Stimulated activated effector memory CD8-positive, alpha-beta T cell treated with anti-CD3 and anti-CD28 coated beads, Interleukin-12 subunit alpha, Interleukin-12 subunit beta, amount 100 ng/mL, for 72 hours (primary cell): Measurements from ENCODE around the gene TECR.
"Not testable (repeated sequence)": the region's sequence is repeated elsewhere in the genome, so short reads cannot be mapped to it uniquely, and the experiment has no call there.

Experiments used
- ATAC-seq: fragments of 150-1000 bp; cut with Tn5 transposase; 2 replicates; pipeline ENCODE4 v1.10.0; 2021
- DNase-seq, 2 donors: peaks; one replicate each; pipeline ENCODE4 v3.0.0; 2021 to 2022; ENCODE audit warnings: low spot score in 2 of 2
- H3K27ac Mint-ChIP-seq: one replicate; pipeline ENCODE4 v1.8.0; 2022; ENCODE audit warnings: mild to moderate bottlenecking, mixed read lengths
- H3K36me3 Mint-ChIP-seq: one replicate; pipeline ENCODE4 v1.8.0; 2022; ENCODE audit warnings: mild to moderate bottlenecking, mixed read lengths
- H3K4me1 Mint-ChIP-seq: one replicate; pipeline ENCODE4 v1.8.0; 2022; ENCODE audit warnings: mixed read lengths
- H3K4me3 Mint-ChIP-seq: one replicate; pipeline ENCODE4 v1.8.0; 2022; ENCODE audit warnings: mild to moderate bottlenecking, mixed read lengths
- H3K9me3 Mint-ChIP-seq: one replicate; pipeline ENCODE4 v1.8.0; 2022; ENCODE audit warnings: mixed read lengths

The TECR gene

DNA sequence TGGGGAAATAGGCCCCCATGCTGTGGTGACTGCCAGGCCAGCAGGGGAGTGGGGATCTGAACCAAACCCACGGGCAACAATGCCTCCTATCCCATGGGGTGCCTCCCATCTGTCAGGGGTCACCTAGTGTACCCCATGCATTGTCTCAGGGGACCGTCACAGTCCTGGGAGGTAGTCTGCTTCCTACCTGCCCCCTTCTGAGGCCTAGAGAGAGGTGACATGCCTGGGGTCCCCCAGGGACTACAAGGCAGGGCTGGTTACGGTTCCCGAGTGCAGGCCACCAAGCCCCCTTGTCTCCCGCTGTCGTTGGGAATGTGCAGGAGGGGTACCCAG is 31.3 kb downstream of the TECR start:
- Mint-ChIP-seq H3K4me1 (peaks cover 39% of the 10 kb centered on the region), H3K27ac (peak overlapping the region; percentile 69), H3K36me3 (peaks cover 14% of the 10 kb centered on the region), H3K4me3 (no peak overlapping the region), H3K9me3 (no peaks in the 10 kb centered on the region)
- DNase-seq = no peak
- no peak for ATAC-seq

DNA sequence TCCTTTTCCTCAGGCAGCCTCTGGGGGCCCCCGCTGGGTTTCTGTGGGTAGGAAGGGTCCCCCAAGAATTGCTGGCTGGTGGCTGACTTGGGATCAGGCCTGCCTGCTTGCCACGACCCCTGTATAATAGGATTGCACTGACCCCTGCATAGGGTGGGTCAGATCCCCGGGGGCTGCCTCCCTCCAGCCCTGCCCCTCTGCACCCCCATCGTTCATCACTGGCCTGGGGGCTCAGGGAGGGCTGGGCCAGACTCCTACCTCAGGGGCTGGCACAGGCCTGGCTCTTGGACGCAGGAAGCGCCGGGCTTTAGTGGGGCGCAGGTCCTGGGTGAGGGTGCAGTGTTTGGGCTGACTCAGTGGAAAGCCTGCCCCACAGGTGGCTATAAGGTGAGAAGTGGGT is 31.9 kb downstream of the TECR start:
- DNase-seq = no peak
- Mint-ChIP-seq H3K27ac (peak overlapping the region; percentile 92), H3K4me3 (peak overlapping the region; percentile 59), H3K4me1 (peaks cover 39% of the 10 kb centered on the region), H3K36me3 (peaks cover 18% of the 10 kb centered on the region), H3K9me3 (no peaks in the 10 kb centered on the region)
- no peak for ATAC-seq

DNA sequence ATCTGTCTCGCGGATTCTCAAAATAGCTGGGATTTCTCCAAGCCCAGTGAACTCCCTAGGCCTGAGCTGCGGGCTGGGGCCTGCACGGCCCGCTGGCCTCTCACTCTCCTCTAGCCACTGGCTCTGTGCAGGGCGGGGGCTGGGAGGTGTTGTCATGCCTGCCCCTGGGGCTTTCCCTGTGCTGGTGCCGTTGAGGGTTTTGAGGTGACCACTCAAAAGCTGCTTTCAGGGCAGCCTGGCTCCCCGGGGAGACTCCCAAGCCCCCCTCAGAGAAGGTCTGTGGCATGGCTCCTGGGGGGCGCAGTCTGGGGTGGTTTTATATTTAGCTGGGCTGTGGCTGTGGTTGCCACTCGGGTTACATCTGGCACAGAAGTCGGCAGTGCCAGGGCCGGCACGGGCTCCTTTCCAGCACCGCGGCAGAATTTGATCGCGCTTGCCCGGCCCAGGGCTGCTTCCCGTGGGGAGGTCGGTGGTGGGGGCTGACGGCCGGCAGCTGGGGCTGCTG is 32.5 kb downstream of the TECR start:
- H3K9me3 Mint-ChIP-seq = no peaks in the 10 kb centered on the region
- ATAC-seq (peak; percentile 51), DNase-seq (no peak)
- peak overlapping the region; percentile 59 for H3K4me3 Mint-ChIP-seq
- H3K36me3 Mint-ChIP-seq = peaks cover 14% of the 10 kb centered on the region
- H3K27ac Mint-ChIP-seq = peak overlapping the region; percentile 92
- peaks cover 38% of the 10 kb centered on the region for H3K4me1 Mint-ChIP-seq

DNA sequence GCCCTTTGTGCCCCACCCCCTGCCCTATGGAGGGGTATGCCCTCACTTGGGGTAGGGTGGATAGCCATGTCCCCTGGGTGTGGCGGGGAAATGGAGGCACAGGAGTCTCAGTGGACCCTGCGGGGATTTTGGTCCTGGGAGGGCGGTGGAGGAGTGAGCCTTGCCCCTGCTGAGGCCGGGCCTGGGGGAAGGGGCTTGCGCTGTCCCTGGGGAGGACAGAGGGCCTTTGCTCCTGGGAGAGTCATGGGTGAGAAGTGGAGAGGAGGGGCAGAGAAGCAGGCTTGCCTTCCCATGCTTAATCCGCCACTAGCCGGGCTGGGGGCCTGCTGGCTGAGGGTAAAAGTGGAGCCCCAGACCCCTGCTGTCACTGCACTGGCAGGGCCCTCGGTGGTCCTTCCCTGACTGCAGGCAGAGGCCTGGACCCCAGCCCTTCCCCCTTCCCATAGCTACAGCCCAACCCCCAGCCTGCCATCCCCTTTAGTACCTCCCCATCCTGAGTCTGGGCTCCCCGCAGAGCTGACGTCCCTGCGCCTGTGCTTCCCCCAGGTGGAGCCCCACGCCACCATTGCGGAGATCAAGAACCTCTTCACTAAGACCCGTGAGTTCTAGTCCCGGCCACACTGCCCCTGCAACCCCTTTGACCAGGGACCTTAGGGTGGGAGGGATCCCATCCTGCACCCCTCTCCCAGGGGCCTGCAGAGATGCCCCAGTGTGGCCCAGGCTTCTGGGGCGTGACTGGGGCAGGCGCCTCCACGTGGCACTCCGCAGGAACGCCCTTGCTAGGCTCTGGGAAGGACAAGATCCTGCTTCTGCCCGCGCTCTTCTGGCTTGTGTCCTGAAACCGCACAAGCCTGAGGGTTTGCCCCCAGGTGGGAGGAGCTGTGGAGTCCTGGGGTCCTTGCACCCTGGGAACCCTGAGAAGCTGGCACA is 33.5 kb downstream of the TECR start:
- Mint-ChIP-seq H3K4me3 (peak overlapping the region; percentile 59), H3K27ac (peak overlapping the region; percentile 92), H3K4me1 (peaks cover 47% of the 10 kb centered on the region), H3K9me3 (no peaks in the 10 kb centered on the region), H3K36me3 (peaks cover 21% of the 10 kb centered on the region)
- ATAC-seq = no peak
- DNase-seq = no peak

DNA sequence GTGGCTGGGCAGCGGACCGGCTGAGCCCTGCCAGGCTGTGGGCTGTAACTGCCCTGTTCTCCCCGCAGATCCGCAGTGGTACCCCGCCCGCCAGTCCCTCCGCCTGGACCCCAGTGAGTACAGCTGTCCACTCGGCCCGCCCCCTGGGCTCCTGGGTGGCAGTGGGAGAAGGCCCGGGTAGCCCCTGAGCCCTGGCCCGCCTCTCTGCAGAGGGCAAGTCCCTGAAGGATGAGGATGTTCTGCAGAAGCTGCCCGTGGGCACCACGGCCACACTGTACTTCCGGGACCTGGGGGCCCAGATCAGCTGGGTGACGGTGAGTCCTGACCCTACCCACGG is 34.2 kb downstream of the TECR start:
- peaks cover 27% of the 10 kb centered on the region for H3K36me3 Mint-ChIP-seq
- peak overlapping the region; percentile 92 for H3K27ac Mint-ChIP-seq
- no peaks in the 10 kb centered on the region for H3K9me3 Mint-ChIP-seq
- H3K4me1 Mint-ChIP-seq = peaks cover 53% of the 10 kb centered on the region
- peak overlapping the region; percentile 54 for H3K4me3 Mint-ChIP-seq
- DNase-seq (no peak), ATAC-seq (peak; percentile 1)

DNA sequence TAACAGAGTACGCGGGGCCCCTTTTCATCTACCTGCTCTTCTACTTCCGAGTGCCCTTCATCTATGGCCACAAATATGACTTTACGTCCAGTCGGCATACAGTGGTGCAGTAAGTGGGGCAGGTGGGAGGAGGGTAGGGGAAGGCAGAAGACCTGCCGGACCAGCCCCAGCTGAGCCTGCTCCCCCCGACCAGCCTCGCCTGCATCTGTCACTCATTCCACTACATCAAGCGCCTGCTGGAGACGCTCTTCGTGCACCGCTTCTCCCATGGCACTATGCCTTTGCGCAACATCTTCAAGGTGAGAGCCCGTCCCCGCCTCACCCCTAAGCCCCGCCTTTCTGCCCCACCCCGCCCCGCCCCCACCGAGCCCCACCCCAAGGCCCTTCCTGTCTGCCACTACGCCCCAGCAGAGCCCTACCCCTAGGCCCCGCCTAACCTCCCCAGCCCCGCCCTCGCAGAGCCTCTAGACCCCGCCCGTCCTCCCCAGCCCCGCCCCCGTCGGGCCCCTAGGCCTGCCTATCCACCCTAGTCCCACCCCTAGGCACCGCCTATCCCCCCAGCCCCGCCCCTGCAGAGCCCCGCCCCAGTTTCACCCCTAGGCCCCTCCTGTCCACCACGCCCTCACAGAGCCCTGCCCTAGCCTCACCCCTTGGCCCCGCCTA is 34.7 kb downstream of the TECR start:
- H3K4me1 Mint-ChIP-seq = peaks cover 59% of the 10 kb centered on the region
- peaks cover 32% of the 10 kb centered on the region for H3K36me3 Mint-ChIP-seq
- ATAC-seq (peak; percentile 70), DNase-seq (no peak)
- peak overlapping the region; percentile 92 for H3K27ac Mint-ChIP-seq
- H3K9me3 Mint-ChIP-seq = no peaks in the 10 kb centered on the region
- H3K4me3 Mint-ChIP-seq = peak overlapping the region; percentile 54

DNA sequence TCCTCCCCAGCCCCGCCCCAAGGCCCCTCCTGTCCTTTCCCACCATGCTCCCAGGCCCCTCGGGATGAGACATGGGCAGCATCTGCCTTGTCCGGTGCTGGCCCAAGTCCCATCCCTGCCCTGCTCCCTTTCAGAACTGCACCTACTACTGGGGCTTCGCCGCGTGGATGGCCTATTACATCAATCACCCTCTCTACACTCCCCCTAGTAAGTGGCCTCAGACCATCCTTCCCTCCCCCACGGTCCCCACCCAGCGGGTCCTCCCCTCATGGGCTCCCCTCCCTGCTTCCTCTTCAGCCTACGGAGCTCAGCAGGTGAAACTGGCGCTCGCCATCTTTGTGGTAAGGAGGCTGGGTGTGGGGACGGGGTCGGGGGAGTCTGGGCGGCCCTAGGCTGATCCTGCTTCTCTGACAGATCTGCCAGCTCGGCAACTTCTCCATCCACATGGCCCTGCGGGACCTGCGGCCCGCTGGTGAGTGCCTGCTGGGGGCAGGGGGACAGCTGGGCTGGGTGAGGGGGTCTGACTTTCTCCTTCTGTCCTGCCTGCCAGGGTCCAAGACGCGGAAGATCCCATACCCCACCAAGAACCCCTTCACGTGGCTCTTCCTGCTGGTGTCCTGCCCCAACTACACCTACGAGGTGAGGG is 35.4 kb downstream of the TECR start:
- not testable (repeated sequence) for ATAC-seq, H3K4me3 Mint-ChIP-seq, DNase-seq, H3K9me3 Mint-ChIP-seq, H3K27ac Mint-ChIP-seq
- Mint-ChIP-seq H3K36me3 (peaks cover 32% of the 10 kb centered on the region), H3K4me1 (peaks cover 61% of the 10 kb centered on the region)

DNA sequence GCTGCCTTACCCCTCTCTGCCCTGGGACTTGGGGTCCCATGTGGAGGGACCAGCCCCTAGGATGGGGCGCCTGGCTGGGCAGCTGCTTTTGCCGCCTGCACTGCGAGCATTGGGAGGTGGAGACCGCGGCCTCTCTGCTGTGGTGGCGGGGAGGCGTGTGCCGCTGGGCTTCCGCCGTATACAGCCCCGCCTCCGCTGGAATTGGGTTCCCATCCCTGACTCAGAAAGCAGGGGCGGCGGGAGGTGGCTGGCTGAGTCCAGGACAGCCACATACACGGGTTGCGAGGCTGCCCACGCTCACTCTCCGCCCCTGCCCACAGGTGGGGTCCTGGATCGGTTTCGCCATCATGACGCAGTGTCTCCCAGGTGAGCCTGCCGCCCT is 35.9 kb downstream of the TECR start:
- H3K4me1 Mint-ChIP-seq = peaks cover 59% of the 10 kb centered on the region
- no peak overlapping the region for H3K27ac Mint-ChIP-seq
- no peak overlapping the region for H3K4me3 Mint-ChIP-seq
- ATAC-seq (no peak), DNase-seq (no peak)
- no peaks in the 10 kb centered on the region for H3K9me3 Mint-ChIP-seq
- H3K36me3 Mint-ChIP-seq = peaks cover 33% of the 10 kb centered on the region

DNA sequence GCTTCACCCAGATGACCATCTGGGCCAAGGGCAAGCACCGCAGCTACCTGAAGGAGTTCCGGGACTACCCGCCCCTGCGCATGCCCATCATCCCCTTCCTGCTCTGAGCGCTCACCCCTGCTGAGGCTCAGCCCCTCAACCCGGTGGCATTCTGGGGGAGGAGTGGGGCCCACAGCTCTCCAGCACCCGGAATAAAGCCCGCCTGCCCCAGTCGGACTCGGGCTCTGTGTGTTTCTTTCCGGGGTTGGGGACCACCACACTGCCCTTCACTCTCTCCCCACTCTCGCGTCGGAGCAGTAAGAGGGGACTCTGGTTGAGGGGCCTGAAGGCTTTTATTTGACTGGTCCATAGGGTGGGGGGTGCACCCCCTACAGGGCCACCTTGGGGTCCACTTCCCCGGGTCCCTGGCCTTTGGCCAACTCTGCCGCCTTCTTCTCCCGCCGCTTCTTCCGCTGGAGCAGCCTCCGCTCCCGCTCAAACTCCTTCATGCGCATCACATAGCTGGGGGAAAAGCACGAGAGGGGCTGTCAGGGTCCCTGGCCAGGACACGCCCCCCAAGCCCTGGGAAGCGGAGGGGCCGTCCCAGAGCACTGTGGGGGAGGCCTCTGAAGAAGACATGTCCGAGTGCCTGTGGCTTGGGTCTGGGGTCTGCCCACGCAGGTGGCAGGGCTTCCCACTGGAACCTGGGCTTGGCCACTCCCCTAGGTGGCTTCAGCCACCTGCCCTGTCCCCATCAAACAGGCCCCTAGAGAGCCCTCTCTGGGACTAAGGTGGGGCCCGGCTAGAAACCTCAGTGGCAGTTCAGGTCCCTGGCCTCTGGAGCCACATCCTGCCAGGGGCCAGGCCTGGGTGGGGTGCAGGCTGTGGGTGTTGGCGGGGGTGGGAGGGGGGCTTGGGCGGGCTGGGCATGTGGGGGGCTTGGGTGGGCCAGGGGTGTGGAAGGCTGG is 36.6 kb downstream of the TECR start:
- peaks cover 37% of the 10 kb centered on the region for H3K36me3 Mint-ChIP-seq
- H3K9me3 Mint-ChIP-seq = no peaks in the 10 kb centered on the region
- no peak for DNase-seq
- no peak for ATAC-seq
- peak overlapping the region; percentile 14 for H3K4me3 Mint-ChIP-seq
- peak overlapping the region; percentile 90 for H3K27ac Mint-ChIP-seq
- peaks cover 61% of the 10 kb centered on the region for H3K4me1 Mint-ChIP-seq

DNA sequence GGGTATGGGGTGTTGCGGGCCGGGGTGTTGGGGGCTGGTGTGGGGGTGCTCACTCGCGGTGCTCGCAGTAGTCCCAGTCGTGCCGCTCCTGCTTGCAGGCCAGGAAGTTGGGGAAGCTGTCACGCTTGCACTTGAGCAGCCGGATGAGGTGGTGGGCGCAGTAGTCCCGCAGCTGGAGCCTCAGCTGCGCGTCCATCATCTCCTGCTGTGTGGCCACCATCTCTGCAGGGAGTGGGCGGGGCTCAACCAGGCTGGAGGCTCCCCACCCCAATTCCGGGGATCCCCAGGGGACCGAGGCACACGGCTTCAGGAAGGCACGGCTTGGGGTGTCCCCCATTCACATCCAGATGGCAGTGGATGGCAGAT is 37.3 kb downstream of the TECR start:
- peaks cover 37% of the 10 kb centered on the region for H3K36me3 Mint-ChIP-seq
- H3K4me1 Mint-ChIP-seq = peaks cover 64% of the 10 kb centered on the region
- H3K9me3 Mint-ChIP-seq = no peaks in the 10 kb centered on the region
- ATAC-seq (no peak), DNase-seq (no peak)
- peak overlapping the region; percentile 36 for H3K4me3 Mint-ChIP-seq
- peak overlapping the region; percentile 90 for H3K27ac Mint-ChIP-seq

DNA sequence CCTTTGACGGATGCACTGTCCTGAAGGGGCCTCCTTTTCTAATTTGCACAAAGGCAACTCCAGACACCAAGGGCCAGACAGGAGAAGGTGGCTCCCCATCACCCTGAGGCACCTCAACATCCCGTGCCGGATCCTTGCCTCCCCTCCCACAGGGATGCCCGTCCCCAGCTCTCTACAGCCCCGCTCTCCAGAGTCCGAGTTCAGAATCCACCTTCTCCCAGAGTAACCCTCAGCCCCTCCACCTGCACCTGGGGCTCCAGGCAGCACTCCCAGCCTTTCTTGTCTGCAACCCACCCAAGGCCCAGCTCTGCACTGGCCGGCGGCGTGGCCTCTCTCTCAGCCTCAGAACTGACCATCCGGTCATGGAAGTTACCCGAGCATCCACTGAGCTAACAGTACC is 37.7 kb downstream of the TECR start:
- Mint-ChIP-seq H3K27ac (peak overlapping the region; percentile 90), H3K4me3 (peak overlapping the region; percentile 36), H3K36me3 (peaks cover 37% of the 10 kb centered on the region), H3K9me3 (no peaks in the 10 kb centered on the region), H3K4me1 (peaks cover 65% of the 10 kb centered on the region)
- ATAC-seq (no peak), DNase-seq (no peak)

DNA sequence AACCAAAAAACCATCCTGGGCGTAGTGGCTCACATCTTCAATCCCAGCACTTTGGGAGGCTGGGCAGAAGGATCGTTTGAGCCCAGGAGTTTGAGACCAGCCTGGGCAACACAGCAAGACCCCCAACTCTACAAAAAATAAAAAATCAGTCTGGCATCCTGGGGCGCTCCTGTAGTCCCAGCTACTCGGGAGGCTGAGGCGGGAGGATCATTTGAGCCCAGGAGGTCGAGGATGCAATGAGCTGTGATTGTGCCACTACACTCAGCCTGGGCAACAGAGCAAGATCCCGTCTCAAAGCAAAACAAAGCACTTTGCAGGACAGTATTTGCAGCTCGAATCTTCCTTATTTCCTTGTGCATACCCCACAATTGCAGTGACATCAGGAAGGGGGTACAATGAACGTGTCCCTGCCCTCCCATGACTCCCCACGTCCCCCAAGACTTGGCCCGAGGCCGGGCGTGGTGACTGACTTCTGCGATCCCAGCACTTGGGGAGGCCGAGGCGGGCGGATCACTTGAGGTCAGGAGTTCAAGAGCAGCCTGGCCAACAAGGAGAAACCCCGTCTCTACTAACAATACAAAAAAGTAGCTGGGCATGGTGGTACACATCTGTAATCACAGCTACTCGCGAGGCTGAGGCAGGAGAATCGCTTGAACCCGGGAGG is 41.6 kb downstream of the TECR start:
- no peaks in the 10 kb centered on the region for H3K9me3 Mint-ChIP-seq
- peaks cover 27% of the 10 kb centered on the region for H3K36me3 Mint-ChIP-seq
- H3K4me1 Mint-ChIP-seq = peaks cover 62% of the 10 kb centered on the region
- ATAC-seq (no peak), DNase-seq (no peak)
- peak overlapping the region; percentile 92 for H3K4me3 Mint-ChIP-seq
- H3K27ac Mint-ChIP-seq = peak overlapping the region; percentile 90

DNA sequence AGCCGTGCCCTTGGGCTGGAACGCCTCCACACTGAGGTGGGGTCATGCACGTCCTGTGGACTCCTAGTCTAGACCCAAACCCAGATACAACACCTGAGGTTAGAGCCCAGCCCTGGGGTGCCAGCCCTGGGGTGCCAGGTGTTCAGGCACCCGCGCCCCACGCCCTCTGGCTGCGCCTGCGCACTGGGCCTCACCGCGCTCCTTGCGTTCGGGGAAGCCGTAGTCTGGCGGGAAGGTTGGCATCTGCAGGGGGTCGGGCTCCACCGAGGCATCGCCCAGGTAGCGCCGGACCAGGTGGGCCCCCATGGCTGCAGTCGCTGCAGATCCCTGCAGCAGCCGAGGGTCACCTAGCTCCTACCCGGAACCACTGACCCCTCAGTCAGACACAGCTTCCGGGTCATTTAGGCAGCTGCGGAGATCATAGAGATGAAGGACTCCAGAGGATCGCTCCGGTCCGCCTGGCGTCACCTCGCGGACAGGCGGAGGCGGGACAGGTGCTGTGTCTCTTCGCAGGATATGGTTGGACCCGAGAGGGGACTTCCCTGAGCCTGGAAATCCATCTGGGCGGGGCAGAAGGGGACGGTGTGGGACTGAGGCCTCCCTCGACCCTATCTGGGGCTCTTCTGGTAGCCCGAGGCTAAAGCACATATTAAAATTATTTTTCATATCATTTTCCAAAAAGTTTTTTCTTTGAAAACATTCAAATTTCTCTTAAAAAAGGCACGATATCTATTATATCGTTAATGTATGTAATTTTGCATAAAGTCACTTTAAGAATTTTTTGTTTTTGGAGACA is 42.5 kb downstream of the TECR start, which contains the start of gene NDUFB7:
Gene NDUFB7 (minus strand): TSS at position 372 of the 796 bp plus-strand sequence. CDS start 66 bp downstream, at position 306.
- peak within 1 kb of the TSS; percentile 92 for H3K4me3 Mint-ChIP-seq
- peaks cover 54% of the 10 kb centered on the region for H3K4me1 Mint-ChIP-seq
- H3K9me3 Mint-ChIP-seq = no peaks in the 10 kb centered on the region
- peak within 1 kb of the TSS; percentile 90 for H3K27ac Mint-ChIP-seq
- H3K36me3 Mint-ChIP-seq = peaks cover 23% of the 10 kb centered on the region
- peak; percentile 81 to 93 for DNase-seq
- peak; percentile 95 for ATAC-seq
